HG03103 (cell line): ENCODE measurements around the gene USP7.
"Not testable (repeated sequence)": the region's sequence is repeated elsewhere in the genome, so short reads cannot be mapped to it uniquely, and the experiment has no call there.

Experiments used
- ATAC-seq: cut with Tn5 transposase; IDR thresholded peaks from one replicate; pipeline ENCODE4 v1.9.1; 2021; ENCODE audit warnings: low read depth; ENCODE audit not compliant: unreplicated experiment

USP7 gene

DNA sequence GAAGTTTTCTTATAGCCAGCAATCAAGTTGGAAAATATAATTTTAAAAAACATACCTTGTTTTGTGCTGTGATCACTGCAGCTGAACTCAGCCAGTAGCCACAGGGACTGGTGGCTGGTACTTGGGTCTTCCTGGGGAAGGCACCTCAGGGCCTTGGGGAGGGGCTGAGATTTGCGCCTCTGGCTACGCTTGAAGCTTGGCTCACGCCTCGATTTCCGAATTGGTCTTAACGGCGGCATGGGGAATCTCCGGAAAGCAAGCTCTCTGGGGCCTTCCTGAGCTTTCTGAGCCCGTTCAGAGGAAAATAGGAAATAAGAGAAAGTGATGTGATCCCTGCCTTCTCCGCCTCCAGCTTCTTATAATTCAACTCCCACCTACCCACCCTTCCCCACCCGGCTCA is 11.3 kb upstream of the USP7 start:
- ATAC-seq, result no peak

DNA sequence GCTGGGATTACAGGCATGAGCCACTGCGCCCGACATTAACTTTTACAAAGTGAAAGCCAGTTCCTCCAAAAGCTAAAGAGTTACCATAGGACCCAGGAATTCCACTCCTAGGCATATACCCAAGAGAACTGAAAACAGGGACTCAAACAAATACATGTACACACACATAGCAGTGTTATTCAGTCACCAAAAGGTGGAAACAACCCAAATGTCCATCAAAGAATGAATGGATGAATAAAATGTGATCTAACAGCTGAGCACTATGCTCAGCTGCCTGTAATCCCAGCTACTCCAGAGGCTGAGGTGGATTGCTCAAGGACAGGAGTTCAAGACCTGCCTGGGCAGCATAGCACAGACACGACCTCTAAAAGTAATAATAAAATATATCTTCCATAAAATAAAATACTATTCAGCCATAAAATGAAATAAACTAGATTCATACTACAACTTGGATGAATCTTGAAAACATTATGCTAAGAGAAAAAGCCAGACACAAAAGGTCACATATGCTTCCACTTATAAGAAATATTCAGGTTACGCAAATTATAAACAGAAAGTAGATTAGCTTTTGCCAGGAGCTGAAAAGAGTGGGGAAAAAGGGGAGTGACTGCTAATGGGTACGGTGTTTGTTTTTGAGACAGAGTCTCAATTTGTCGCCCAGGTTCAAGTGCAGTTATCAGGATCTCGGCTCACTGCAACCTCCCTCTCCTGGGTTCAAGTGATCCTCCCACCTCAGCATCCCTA is 9.3 kb upstream of the USP7 start:
- ATAC-seq, result no peak

DNA sequence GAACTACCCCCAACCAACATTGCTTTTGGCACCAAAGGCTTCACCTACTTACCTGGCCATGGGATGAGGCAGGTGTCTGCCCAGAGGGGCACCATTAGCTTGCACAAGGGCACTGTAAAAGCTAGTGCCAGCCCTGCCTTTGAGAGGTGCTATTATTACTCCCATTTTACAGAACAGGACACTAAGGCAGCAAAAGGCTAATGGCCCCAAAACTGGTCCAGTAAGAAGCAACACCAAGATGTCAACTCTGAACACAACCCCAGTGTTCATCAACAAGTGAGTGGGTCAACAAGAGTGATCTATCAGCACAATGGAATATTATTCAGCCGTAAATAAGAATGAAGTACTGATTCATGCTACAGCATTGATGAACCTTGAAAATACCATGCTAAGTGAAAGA is 7.7 kb upstream of the USP7 start:
- no peak for ATAC-seq

DNA sequence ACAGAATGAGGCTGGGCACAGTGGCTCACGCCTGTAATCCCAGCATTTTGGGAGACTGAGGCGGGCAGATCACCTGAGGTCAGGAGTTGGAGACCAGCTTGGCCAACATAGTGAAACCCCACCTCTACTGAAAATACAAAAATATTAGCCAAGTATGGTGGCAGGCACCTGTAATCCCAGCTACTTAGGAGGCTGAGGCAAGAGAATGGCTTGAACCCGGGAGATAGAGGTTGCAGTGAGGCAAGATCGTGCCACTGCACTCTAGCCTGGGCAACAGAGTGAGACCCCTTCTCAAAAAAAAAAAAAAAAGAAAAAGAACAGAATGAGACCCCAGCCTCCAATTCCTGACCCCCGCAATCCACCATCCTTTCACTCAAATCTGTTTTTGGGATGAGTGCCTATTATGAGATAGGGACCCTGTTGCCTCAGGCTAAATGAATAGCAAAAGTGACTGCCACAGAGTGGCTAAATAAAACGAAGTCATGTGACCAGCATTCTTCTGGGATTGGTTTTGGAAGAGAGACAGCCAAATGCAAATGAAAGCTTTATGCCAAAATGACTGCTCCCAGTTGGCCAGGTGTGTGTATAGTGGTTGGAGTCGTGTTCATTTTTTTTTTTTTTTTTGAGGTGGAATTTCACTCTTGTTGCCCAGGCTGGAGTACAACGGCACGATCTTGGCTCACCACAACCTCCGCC is 5.6 kb upstream of the USP7 start:
- ATAC-seq, result not testable (repeated sequence)

DNA sequence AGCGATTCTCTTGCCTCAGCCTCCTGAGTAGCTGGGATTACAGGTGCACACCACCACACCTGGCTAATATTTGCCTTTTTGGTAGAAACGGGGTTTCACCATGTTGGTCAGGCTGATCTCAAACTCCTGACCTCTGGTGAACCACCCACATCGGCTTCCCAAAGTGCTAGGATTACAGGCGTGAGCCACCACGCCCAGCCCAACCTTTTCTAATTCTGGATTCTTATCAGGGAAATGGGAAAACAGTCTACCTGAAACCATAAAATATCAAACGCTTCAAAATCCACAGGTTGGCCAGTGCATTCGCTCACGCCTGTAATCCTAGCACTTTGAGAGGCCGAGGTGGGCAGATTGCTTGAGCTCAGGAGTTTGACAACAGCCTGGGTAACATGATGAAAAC is 4.3 kb upstream of the USP7 start:
- not testable (repeated sequence) for ATAC-seq

DNA sequence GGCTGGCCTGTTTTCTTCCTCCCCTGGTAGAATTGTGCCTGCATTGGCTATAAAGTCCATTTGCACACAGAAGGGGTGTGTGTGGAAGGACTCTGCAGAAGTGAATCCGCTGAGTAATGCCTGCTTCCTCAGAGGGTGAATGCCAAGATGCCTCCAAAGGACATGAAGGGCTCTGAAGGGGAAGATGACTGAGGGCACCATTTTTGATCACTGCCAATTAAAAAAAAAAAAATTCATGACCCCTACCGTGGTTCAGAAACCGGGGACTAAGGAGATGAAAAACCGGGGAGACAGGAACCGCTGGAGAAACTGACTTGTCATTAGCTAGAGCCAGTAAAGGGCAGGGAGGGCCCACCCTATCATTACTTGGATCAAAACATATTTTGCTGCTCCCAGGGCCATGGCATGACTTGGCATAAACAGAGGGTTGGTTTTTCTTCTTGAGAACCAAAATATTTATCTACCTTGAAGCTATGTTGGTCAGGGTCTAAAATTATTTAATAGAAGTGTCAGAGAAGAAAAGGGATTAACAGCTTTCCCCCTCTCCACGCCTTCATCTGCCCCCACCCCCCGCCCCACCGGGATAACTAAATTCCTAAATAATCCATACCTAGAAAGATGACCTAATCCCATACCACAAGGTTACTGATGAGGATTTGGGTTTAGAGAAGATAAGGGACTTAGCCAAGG is 3.6 kb upstream of the USP7 start:
- no peak for ATAC-seq

DNA sequence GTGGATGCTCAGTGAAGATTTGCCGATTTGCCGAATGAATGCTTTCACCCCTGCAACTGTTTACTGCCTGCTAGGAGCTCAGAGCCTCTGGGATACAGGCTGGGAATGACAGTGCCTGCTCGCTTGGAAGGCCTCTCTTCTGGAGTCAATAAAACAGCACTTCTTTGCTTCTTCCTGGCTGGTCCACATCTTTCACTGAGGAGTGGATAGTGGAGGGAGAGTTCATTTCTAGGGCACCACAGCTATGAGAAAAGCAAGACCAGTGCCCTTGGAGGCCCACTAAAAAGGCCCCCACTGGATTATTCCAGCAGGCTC is 3.1 kb upstream of the USP7 start:
- no peak for ATAC-seq

DNA sequence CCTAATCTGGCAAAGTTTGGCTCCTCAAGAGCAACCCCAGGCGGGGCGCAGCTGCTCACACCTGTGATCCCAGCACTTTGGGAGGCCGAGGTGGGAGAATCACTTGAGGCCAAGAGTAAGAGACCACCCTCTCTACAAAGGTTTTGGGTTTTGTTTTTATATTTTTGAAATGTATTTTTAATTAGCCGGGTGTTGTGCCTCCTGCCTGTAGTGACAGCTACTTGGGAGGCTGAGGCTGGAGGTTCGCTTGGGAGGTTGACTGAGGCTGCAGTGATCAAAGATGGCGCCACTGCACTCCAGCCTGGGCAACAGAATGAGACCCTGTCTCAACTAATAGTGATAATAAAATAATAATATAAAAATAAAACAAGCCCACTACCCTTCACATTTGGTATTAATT is 756 bp upstream of the USP7 start:
- ATAC-seq, result no peak

DNA sequence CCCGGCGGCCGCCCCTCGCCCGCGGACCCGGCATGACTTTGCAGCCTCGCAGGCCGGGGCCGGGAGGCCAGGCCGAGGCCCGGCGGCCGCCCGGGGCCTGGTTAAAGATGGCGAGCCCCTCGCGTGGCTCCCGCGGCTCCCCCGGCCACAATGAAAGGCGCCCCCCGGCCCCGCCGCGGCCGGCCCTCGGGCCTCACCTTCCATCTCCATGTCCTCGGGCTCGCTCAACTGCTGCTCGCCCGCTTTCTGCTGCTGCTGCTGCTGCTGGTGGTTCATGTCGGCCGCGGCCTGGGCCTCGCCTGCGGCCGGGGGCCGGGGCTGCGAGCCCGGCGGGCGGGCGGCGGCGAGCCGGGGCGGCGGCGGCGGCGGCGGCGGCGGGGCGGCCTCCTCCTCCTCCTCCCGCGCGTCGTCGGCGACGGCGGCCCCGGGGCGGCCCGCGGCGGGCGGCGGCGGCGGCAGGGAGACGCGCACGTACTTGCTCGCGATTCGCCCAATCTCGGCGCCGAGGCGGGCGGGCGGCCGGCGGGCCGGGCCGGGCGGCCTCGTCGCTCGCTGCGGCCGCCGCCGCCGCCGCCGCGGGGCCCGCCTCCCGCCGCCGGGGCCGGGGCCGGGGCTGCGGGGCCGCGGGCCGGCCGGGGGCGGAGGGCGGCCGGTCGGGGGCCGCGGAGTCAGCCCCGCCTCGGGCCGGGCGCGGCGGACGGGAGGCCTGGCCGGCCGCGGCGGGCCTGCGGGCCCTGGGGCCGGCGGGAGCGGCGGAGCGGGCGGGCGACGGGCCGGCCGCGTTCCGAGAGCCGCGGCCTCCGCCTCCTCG is 491 bp downstream of the USP7 start:
- no peak for ATAC-seq

DNA sequence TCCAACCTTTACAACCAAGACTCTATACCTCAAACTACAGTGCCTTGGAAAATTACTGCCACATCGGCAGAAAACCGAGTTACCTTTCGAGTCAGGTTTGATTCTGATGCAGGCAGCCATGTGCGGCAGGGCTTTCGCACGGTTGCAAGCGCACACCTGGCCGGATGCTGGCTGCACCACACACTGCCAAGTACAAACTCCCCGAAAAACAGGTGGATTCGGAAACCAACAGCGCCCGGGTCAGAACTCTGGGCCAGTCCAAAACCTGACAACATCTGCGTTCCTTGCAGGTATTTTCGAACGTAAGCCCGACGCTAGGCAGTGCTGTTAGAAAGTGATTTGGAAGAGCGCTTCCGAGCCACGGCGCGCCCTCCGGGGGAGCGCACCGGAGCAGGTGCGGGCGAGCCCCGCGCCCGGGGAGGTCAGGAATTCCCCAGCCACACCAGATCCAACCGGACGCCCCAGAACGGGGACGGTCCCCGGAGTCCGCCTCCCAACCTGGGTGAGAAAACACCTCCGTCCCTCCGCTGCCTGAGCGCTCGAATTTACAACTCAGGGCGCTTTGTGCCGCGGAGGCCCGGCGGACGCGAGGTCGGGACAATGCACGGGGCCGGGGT is 1.2 kb downstream of the USP7 start:
- no peak for ATAC-seq

DNA sequence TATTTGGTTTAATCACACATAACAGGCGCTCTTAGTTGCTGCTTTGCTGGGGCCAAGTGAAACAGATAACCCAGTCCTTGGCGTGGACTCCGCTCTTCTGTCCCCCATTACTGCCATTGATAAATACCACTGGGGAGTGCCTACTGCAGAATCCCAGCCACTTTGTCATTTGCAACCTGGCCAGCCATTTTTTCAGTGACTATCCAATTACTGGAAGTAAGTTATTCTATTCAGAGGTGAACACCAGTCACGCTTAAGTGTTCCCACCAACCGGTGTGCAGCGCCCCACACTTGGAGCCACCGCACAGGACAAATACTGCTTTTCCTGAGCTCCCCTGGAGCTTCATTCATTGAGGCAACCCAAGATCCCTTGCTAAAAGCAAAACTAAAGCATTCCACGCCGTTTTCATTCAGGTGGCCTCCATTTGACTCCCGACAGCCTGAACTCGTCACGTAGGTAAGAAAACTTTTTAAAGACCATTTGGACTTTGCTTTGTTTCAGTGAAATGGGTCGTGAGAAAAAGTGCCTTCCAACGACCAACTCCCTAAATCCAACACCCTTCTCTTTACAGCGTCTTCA is 1.8 kb downstream of the USP7 start:
- no peak for ATAC-seq

DNA sequence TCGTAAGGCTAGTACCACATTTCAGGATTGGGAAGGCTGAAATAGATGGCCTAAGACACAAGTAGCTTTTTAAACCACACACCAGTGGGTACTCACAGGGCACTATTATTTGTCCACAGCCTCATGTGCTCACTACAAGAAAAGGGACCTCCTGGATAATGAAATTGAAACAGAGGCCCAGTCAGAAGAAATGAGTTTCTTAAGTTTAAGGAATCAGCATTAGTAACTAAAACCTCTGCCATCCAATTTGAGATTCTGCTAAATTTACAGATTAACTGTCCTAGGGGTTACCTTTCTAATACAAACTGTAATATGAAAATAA is 3.0 kb downstream of the USP7 start:
- ATAC-seq, result no peak

DNA sequence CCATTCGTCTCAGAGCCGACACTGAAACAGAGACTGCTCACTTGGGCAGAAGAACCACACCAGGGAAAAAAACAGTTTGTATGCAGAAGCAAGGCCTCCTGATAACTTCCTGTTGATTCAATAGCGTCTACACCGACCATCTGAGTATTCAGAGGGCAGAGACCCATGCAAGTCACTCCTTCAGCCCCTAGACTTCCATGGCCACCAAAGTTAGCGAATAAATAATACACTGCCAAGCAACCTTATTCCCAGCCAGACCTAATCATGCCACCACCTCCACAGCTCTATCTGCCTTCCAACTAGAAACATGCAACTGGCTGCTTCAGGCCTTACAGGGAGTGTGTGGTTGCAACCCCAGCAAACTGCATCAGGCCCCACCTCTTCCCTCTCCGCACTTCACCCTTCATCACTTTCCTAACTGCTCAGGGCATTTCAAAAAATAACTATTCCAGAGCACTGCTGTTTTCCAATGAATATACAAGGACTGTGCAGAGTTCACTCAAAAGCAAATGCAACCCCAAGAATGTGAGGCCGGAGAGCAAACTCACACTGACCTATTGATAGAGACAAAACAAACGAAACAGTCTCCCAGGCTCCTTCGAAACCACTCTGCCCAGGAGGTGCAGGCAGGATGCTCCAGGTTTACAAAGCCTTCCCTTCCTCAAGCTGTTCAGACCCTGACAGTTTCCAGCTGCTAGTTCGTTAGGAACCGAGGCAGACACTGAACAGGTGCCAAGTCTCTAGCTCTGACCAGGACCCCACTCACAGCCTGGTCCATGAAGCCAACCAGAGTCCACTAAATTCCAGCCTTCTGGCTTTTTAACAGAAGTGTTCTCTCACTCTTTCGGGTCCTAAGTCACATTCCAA is 3.6 kb downstream of the USP7 start:
- no peak for ATAC-seq

DNA sequence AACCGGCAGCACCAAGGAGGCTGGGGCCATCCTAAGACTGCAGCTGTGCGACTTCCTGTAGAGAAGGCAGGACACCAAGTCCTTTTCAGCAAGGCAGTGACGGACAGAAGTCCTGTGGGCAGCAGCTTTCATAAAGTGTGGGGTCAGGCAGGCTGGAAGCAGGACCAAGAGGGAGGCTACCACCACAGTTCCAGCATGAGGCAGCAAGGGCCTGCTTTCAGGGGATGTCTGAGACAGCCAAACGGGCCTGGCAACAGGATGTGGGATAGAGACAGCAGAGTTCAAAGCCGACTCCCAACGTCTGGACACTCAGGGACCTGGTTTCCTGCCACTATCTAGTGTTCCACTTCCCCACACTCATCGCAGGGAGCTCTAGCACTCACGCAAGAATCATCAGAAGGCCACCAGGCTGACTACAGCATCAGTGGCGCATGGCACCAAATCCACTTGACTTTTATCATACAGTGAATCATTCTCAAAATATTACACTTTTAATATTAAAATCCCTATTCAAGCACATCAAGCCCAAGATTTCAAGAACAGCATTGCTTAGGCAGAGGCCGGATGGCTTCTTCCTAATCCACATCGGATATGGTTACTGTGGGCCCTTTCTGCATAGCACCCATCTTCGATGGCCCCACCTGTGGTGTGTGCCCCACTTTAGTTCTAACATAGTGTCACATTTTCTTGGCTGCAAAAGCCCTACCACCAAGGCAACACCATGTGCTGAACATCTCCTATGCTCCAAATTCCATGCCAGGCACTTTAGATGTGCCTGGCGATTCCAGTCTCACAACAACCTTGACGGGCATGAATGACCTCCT is 5.2 kb downstream of the USP7 start:
- ATAC-seq, result no peak

DNA sequence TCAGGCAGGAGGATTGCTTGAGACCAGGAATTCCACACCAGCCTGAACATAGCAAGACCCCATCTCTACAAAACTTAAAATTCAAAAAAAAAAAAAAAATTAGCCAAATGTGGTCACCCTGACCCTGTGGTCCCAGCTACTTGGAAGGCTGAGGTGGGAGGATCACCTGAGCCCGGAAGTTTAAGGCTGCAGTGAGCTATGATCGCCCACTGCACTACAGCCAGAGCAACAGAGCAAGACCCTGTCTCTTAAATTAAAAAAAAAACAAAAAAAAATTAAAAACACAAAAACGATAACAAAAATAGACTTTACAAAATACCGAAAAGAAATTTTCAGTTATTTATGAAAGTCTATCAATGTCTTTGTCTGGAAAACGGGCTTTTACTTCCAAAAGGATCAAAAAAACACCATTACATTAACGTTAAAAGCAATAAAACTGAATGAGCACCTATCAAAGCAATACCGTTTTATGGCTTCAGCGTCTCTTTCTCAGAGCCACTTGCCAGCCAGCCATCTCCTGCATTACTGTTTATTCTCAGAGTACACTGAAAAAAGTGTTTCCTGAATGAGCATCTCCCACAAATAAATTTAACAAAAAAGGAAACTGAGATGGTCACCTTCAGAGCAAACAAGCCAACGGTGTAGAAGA is 6.1 kb downstream of the USP7 start:
- ATAC-seq, result no peak

DNA sequence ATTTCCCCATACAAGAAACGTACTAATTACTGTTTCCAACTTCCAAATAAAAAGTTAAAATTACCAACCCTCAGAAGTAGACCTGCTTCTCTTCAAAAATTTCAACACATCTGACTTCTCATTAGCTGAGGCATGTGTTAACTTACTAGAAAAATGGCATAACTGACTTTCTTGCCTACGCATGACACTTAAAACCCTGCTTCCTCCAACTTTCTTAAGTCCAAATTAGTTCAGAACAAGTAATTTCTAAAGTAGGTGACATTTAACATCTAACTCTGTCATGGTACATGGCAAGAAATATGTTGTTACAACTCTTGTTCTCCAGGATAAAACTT is 6.7 kb downstream of the USP7 start:
- no peak for ATAC-seq

DNA sequence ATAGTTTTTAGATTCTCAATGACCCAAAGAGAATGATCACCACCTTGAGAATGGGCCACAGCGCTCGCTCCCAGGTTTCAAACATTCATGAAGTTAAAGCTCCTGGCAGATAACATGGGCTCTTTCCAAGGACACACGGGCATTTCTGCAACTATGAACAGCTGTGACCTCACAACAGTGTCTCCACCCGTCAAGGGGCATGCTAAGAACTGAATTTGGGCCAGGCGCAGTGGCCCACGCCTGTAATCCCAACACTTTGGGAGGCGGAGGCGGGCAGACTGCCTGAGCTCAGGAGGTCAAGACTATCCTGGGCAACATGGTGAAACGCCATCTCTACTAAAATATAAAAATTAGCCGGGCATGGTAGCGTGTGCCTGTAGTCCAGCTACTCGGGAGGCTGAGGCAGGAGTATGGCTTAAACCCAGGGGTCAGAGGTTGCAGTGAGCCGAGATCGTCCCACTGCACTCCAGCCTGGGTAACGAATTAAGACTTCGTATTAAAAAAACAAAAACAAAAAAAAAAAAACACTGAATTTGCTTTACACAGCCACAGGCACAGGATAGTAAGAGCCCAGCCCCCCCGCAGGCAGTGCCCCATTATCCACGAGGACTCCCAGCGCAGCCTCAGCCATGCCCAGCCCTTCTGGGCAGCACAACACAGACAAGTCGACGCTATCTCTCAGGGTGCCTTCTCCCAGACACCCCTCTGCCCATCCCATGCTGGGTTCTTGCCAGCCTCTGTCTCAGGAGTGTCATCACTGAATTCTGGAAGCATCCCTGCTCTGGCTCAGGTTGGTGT is 7.2 kb downstream of the USP7 start:
- no peak for ATAC-seq

DNA sequence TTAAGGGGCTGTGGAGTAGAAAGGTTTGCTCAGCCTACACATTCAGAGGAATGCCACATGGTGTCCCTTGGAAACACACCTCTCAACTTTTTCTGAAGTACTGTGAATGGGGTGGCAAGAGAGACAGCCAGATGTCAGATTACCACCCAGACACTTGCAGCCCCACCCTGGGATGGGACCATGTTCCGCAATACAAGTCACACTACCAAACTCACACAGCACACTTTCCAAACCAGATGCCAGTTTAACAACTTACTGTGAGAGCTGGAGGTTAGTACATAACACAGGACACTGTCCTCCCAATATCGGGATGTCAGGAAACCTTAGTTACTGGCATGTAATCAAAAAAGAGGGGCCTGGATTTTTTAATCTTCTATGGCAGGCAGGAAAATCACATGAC is 7.9 kb downstream of the USP7 start:
- ATAC-seq, result no peak
